Hepatocyte (in vitro differentiated cells): ENCODE measurements around the gene STX18. TPM values are rescaled to one million over a fixed set of nuclear protein-coding genes. Genes with fewer than 3 reads are reported as not detected.
"Not testable (repeated sequence)": the region's sequence is repeated elsewhere in the genome, so short reads cannot be mapped to it uniquely, and the experiment has no call there.

Experiments used
- DNase-seq: peaks from one replicate; pipeline ENCODE4 v3.0.0-alpha.2; 2016; ENCODE audit warnings: low spot score
- H2AFZ ChIP-seq: fragments of 200-600 bp; sonication (generic); 2 replicates; pipeline ENCODE4 v1.6.0; 2016; ENCODE audit warnings: antibody characterized with exemption, mild to moderate bottlenecking
- H3K27ac ChIP-seq: fragments of 200-600 bp; sonication (generic); 2 replicates; pipeline ENCODE4 v1.5.1; 2016; ENCODE audit warnings: mild to moderate bottlenecking
- H3K27me3 ChIP-seq: fragments of 200-600 bp; sonication (generic); 2 replicates; pipeline ENCODE4 v1.6.1; 2016
- H3K36me3 ChIP-seq: fragments of 200-600 bp; sonication (generic); replicated peaks from 2 replicates; pipeline ENCODE4 v1.5.1; 2016; ENCODE audit warnings: low read depth; ENCODE audit not compliant: insufficient read depth
- H3K4me1 ChIP-seq: fragments of 200-600 bp; sonication (generic); 2 replicates; pipeline ENCODE4 v1.5.1; 2016; ENCODE audit warnings: mild to moderate bottlenecking, moderate library complexity; ENCODE audit not compliant: insufficient read depth
- H3K4me2 ChIP-seq: fragments of 200-600 bp; sonication (generic); 2 replicates; pipeline ENCODE4 v1.6.0; 2016
- H3K4me3 ChIP-seq: fragments of 200-600 bp; sonication (generic); 2 replicates; pipeline ENCODE4 v1.5.1; 2016; ENCODE audit warnings: mild to moderate bottlenecking
- H3K79me2 ChIP-seq: fragments of 200-600 bp; sonication (generic); 2 replicates; pipeline ENCODE4 v1.6.0; 2017; ENCODE audit warnings: mild to moderate bottlenecking
- H3K9me2 ChIP-seq: fragments of 200-600 bp; sonication (generic); replicated peaks from 2 replicates; pipeline ENCODE4 v1.6.0; 2017; ENCODE audit warnings: mild to moderate bottlenecking; ENCODE audit not compliant: insufficient read depth
- H3K9me3 ChIP-seq: fragments of 200-600 bp; sonication (generic); 2 replicates; pipeline ENCODE4 v1.5.1; 2016; ENCODE audit warnings: low read depth, mild to moderate bottlenecking
- H4K20me1 ChIP-seq: fragments of 200-600 bp; sonication (generic); 2 replicates; pipeline ENCODE4 v1.6.0; 2016; ENCODE audit warnings: mild to moderate bottlenecking; ENCODE audit not compliant: insufficient read depth, poor library complexity, severe bottlenecking
- CTCF ChIP-seq: fragments of 200-600 bp; sonication (generic); IDR thresholded peaks from 2 replicates; pipeline ENCODE4 v1.5.1; 2016; ENCODE audit warnings: antibody characterized with exemption, mild to moderate bottlenecking; ENCODE audit not compliant: poor library complexity
- EZH2 ChIP-seq: fragments of 200-600 bp; sonication (generic); IDR thresholded peaks from 2 replicates; pipeline ENCODE4 v1.6.1; 2016; ENCODE audit warnings: antibody characterized with exemption, mild to moderate bottlenecking, borderline replicate concordance
- EZH2phosphoT487 ChIP-seq: fragments of 200-600 bp; sonication (generic); IDR thresholded peaks from one replicate; pipeline ENCODE4 v1.6.1; 2018; ENCODE audit warnings: antibody characterized with exemption, mild to moderate bottlenecking, low read depth, moderate library complexity; ENCODE audit not compliant: unreplicated experiment, severe bottlenecking
- WGBS: methylation state at CpG from one replicate; pipeline ENCODE4 v1.1.6; 2016; ENCODE audit warnings: low lambda C conversion rate; ENCODE audit errors: missing lambda C conversion rate; 5-methylcytosine and 5-hydroxymethylcytosine counted together
- polyA plus RNA-seq: library from polyadenylated mRNA; unstranded; fragments of >200 nt; fragmentation: Nextera tagmentation; extraction: Ambion mirVana; gene quantifications from 2 replicates; pipeline ENCODE4 v1.2.1, GENCODE V29; 2016
- total RNA-seq: library from RNA; depleted of rRNA; stranded (reverse); fragments of >200 nt; gene quantifications from 2 replicates; pipeline ENCODE4 v1.2.3, GENCODE V29; 2014

STX18 gene
- total and polyA plus RNA-seq, 2 experiments from 2014 or later, result 32.1 to 54.3 TPM

GRCh38 chr4:4554234-4554633, 12.4 kb upstream of the STX18 start:
- H3K4me2 ChIP-seq, result no peak overlapping the region
- no peaks in the 10 kb centered on the region for H3K4me1 ChIP-seq
- no peaks in the 10 kb centered on the region for H3K79me2 ChIP-seq
- no peak overlapping the region for H3K27ac ChIP-seq
- no peak overlapping the region for H2AFZ ChIP-seq
- no peak for TF ChIP-seq CTCF
- TF ChIP-seq EZH2phosphoT487, result no peak
- no peak for TF ChIP-seq EZH2
- WGBS, result 94% methylated on average over 2 of the region's 2 CpGs
- no peak overlapping the region for H3K4me3 ChIP-seq
- no peaks in the 10 kb centered on the region for H3K9me2 ChIP-seq
- no peaks in the 10 kb centered on the region for H3K36me3 ChIP-seq
- no peaks in the 10 kb centered on the region for H3K27me3 ChIP-seq
- H3K9me3 ChIP-seq, result no peaks in the 10 kb centered on the region
- DNase-seq, result no peak
- no peaks in the 10 kb centered on the region for H4K20me1 ChIP-seq

GRCh38 chr4:4552042-4552441, 10.2 kb upstream of the STX18 start:
- H3K9me2 ChIP-seq, H3K4me1 ChIP-seq, H3K27ac ChIP-seq, H4K20me1 ChIP-seq, H3K4me2 ChIP-seq, DNase-seq, H3K36me3 ChIP-seq, H3K27me3 ChIP-seq, H3K79me2 ChIP-seq, H2AFZ ChIP-seq, H3K4me3 ChIP-seq, H3K9me3 ChIP-seq: not testable (repeated sequence)
- WGBS, result 96% methylated on average over 5 of the region's 5 CpGs

DNA sequence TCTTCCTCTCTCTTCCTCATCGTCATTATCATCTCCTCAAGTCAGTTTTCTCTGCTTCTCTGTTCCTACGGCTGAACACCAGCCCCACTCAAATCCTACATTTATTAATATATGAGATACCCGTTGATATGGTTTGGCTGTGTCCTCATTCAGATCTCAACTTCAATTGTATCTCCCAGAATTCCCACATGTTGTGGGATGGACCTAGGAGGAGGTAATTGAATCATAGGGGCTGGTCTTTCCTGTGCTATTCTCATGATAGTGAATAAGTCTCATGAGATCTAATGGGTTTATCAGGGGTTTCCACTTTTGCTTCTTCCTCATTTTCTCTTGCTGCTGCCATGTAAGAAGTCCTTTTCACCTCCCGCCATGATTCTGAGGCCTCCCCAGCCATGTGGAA, 8.3 kb upstream of the STX18 start:
- not testable (repeated sequence) for H3K9me2 ChIP-seq, H3K4me1 ChIP-seq, DNase-seq, H3K4me2 ChIP-seq, H3K27ac ChIP-seq, H2AFZ ChIP-seq, H3K79me2 ChIP-seq, H3K27me3 ChIP-seq, H3K36me3 ChIP-seq, H4K20me1 ChIP-seq, H3K9me3 ChIP-seq, H3K4me3 ChIP-seq
- 92% methylated on average over 4 of the region's 4 CpGs for WGBS

DNA sequence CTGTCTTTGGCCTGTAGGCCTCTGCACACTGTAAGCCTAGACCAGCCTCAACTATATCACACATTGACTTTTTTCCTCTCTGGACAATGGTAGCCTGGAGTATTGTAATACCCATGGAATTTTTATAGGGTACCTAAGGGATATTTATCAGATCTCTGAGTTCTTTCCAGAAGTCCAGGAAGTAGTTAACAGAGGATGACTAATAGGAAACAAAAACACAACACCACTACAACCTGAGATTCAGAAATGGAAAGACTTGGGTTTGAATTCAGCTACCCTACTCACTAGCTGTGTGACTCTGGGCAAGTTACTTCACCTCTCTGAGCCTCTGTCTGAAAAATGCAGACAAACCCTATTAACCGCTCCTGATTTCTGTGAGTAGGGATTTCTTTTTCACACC, 7.7 kb upstream of the STX18 start:
- DNase-seq, result no peak
- Histone ChIP-seq H3K4me3 (no peak overlapping the region), H4K20me1 (no peaks in the 10 kb centered on the region), H3K79me2 (no peaks in the 10 kb centered on the region), H2AFZ (no peak overlapping the region), H3K27me3 (no peaks in the 10 kb centered on the region), H3K27ac (no peak overlapping the region), H3K4me1 (no peaks in the 10 kb centered on the region), H3K9me2 (no peaks in the 10 kb centered on the region), H3K9me3 (no peaks in the 10 kb centered on the region), H3K36me3 (no peaks in the 10 kb centered on the region), H3K4me2 (no peak overlapping the region)
- 100% methylated on average over 1 of the region's 1 CpG for WGBS
- TF ChIP-seq EZH2 (no peak), EZH2phosphoT487 (no peak), CTCF (no peak)
